K562 (cell line): ENCODE results near the gene EEFSEC.

ENCODE experiments used
- GTF3C2 ChIP-seq: IDR thresholded peaks from 3 replicates; pipeline ENCODE4 v1.6.1; 2011; ENCODE audit warnings: borderline replicate concordance, mild to moderate bottlenecking, moderate library complexity; ENCODE audit not compliant: insufficient read length; ENCODE audit errors: extremely low read depth
- JUND ChIP-seq, 2 experiments: IDR thresholded peaks; 2 replicates in 1 of 2; 3 replicates in 1 of 2; pipeline ENCODE4 v1.6.1; 2011; ENCODE audit warnings: borderline replicate concordance in 2 of 2, low read depth in 2 of 2, low read length in 2 of 2, improper control_type of control experiment in 1 of 2, missing biosample characterization in 1 of 2, missing genetic modification characterization in 1 of 2, missing genetic modification reagents in 1 of 2
- MAX ChIP-seq: sonication (generic); formaldehyde crosslinking; IDR thresholded peaks from 2 replicates; pipeline ENCODE4 v1.9.0; 2022; ENCODE audit warnings: mild to moderate bottlenecking, missing genetic modification reagents
- NFYB ChIP-seq: IDR thresholded peaks from 2 replicates; pipeline ENCODE4 v1.6.1; 2011; ENCODE audit warnings: mild to moderate bottlenecking, moderate library complexity; ENCODE audit not compliant: insufficient read length; ENCODE audit errors: extremely low read depth
- POLR2A ChIP-seq: fragments of 450-650 bp; conservative IDR thresholded peaks from 2 replicates; pipeline ENCODE4 v1.6.1; 2016
- POLR2AphosphoS5 ChIP-seq: IDR thresholded peaks from 2 replicates; pipeline ENCODE4 v1.6.1; 2011; ENCODE audit warnings: mild to moderate bottlenecking, low read depth, low read length, moderate library complexity; ENCODE audit not compliant: control insufficient read depth, insufficient read depth
- TCF7L2 ChIP-seq: fragments of 150-350 bp; IDR thresholded peaks from 2 replicates; pipeline ENCODE4 v1.6.1; 2016; ENCODE audit warnings: low read depth, mild to moderate bottlenecking, low read length, moderate library complexity
- TCFL5 ChIP-seq: fragments of 250-450 bp; sonication (Bioruptor Pico); conservative IDR thresholded peaks from 2 replicates; pipeline ENCODE4 v1.6.1; 2021; ENCODE audit warnings: mild to moderate bottlenecking, moderate library complexity, matching md5 sums
- YY1 ChIP-seq, 3 experiments: IDR thresholded peaks; 2 replicates each; pipeline ENCODE4 v1.6.1; 2011; ENCODE audit warnings: low read length in 2 of 3, mild to moderate bottlenecking in 2 of 3, moderate library complexity in 2 of 3, borderline replicate concordance in 1 of 3, control low read depth in 1 of 3, low read depth in 1 of 3; ENCODE audit not compliant: insufficient read depth in 3 of 3, insufficient replicate concordance in 2 of 3, control insufficient read depth in 1 of 3, insufficient read length in 1 of 3; ENCODE audit errors: extremely low read depth in 1 of 3
- ZNF766 ChIP-seq: fragments of 200-800 bp; sonication (Bioruptor generic); conservative IDR thresholded peaks from 2 replicates; pipeline ENCODE4 v1.6.1; 2016; ENCODE audit warnings: missing genetic modification characterization, missing compliant biosample characterization
- TF ChIP-seq, protein P1 (sequence below), 3 experiments: IDR thresholded peaks in 2 of 3; conservative IDR thresholded peaks in 1 of 3; 2 replicates each; pipeline ENCODE4 v1.5.1; 2011 to 2012; ENCODE audit warnings: low read length in 3 of 3, mild to moderate bottlenecking in 3 of 3, control low read depth in 2 of 3, improper control_type of control experiment in 1 of 3, inconsistent platforms in 1 of 3, low read depth in 1 of 3, mixed read lengths in 1 of 3, moderate library complexity in 1 of 3; ENCODE audit not compliant: insufficient read depth in 2 of 3
- TF ChIP-seq, protein P2 (sequence below): fragments of 250-450 bp; sonication (Bioruptor Pico); IDR thresholded peaks from 2 replicates; pipeline ENCODE4 v1.4.0; 2020; ENCODE audit warnings: mild to moderate bottlenecking, moderate library complexity

GRCh38 chr3:128287216-128287615, 133.9 kb downstream of the EEFSEC start:
- no peak for TF ChIP-seq YY1 (IDR thresholded peaks at IDR 0.05; ENCODE audit: borderline replicate concordance in 1 of 3, control insufficient read depth in 1 of 3, extremely low read depth in 1 of 3, insufficient read depth in 3 of 3, insufficient read length in 1 of 3, insufficient replicate concordance in 2 of 3, low read depth in 1 of 3, low read length in 2 of 3)
- TF ChIP-seq, protein P1, sequence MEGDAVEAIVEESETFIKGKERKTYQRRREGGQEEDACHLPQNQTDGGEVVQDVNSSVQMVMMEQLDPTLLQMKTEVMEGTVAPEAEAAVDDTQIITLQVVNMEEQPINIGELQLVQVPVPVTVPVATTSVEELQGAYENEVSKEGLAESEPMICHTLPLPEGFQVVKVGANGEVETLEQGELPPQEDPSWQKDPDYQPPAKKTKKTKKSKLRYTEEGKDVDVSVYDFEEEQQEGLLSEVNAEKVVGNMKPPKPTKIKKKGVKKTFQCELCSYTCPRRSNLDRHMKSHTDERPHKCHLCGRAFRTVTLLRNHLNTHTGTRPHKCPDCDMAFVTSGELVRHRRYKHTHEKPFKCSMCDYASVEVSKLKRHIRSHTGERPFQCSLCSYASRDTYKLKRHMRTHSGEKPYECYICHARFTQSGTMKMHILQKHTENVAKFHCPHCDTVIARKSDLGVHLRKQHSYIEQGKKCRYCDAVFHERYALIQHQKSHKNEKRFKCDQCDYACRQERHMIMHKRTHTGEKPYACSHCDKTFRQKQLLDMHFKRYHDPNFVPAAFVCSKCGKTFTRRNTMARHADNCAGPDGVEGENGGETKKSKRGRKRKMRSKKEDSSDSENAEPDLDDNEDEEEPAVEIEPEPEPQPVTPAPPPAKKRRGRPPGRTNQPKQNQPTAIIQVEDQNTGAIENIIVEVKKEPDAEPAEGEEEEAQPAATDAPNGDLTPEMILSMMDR (IDR thresholded peaks at IDR 0.05 in 2 of 3, conservative IDR thresholded peaks at IDR 0.05 in 1 of 3; ENCODE audit: insufficient read depth in 2 of 3, low read depth in 1 of 3, low read length in 3 of 3) = no peak
- TF ChIP-seq NFYB = no peak
- TF ChIP-seq POLR2AphosphoS5 = no peak
- no peak for TF ChIP-seq TCFL5
- TF ChIP-seq POLR2A = no peak
- no peak for TF ChIP-seq JUND (IDR thresholded peaks at IDR 0.05; ENCODE audit: borderline replicate concordance, low read depth, low read length)
- TF ChIP-seq JUND (tag; IDR thresholded peaks at IDR 0.05; ENCODE audit: borderline replicate concordance, low read depth, low read length) = no peak
- TF ChIP-seq, protein P2, sequence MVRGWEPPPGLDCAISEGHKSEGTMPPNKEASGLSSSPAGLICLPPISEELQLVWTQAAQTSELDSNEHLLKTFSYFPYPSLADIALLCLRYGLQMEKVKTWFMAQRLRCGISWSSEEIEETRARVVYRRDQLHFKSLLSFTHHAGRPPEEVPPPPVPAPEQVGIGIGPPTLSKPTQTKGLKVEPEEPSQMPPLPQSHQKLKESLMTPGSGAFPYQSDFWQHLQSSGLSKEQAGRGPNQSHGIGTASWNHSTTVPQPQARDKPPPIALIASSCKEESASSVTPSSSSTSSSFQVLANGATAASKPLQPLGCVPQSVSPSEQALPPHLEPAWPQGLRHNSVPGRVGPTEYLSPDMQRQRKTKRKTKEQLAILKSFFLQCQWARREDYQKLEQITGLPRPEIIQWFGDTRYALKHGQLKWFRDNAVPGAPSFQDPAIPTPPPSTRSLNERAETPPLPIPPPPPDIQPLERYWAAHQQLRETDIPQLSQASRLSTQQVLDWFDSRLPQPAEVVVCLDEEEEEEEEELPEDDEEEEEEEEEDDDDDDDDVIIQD (CRISPR knock-in tag) = no peak
- TF ChIP-seq GTF3C2 = no peak
- no peak for TF ChIP-seq MAX (CRISPR knock-in tag)
- TF ChIP-seq ZNF766 (CRISPR knock-in tag) = no peak
- TF ChIP-seq TCF7L2 = no peak
